Skeletal muscle satellite cell (primary cell): ENCODE results near the gene TSHZ2.
"Not testable (repeated sequence)": the region's sequence is repeated elsewhere in the genome, so short reads cannot be mapped to it uniquely, and the experiment has no call there.

Experiments
- H3K27me3 ChIP-seq: 2 replicates; pipeline ENCODE4 v1.7.0; 2013; ENCODE audit warnings: low read length; ENCODE audit not compliant: control insufficient read depth, insufficient read depth
- H3K36me3 ChIP-seq: 2 replicates; pipeline ENCODE4 v1.7.0; 2013; ENCODE audit warnings: mild to moderate bottlenecking, control low read depth, low read length; ENCODE audit not compliant: insufficient read depth
- H3K4me1 ChIP-seq: 2 replicates; pipeline ENCODE4 v1.7.0; 2013; ENCODE audit warnings: low read length; ENCODE audit not compliant: control insufficient read depth, insufficient read depth
- H3K4me2 ChIP-seq: 2 replicates; pipeline ENCODE4 v1.7.0; 2013; ENCODE audit warnings: mild to moderate bottlenecking, low read length
- H3K4me3 ChIP-seq: 2 replicates; pipeline ENCODE4 v1.7.0; 2013; ENCODE audit warnings: low read length
- H3K9ac ChIP-seq: 2 replicates; pipeline ENCODE4 v1.7.0; 2013; ENCODE audit warnings: mild to moderate bottlenecking, low read depth, low read length, moderate library complexity
- H3K9me3 ChIP-seq: replicated peaks from 2 replicates; pipeline ENCODE4 v1.7.0; 2013; ENCODE audit warnings: mild to moderate bottlenecking, control low read depth, low read length

TSHZ2 gene

GRCh38 chr20:53364646-53365045 is 392.5 kb downstream of the TSHZ2 start:
- Histone ChIP-seq H3K9me3 (no peaks in the 10 kb centered on the region), H3K4me1 (no peaks in the 10 kb centered on the region)

GRCh38 chr20:53365076-53365475 is 392.9 kb downstream of the TSHZ2 start:
- no peak overlapping the region for H3K9ac ChIP-seq
- H3K36me3 ChIP-seq = no peaks in the 10 kb centered on the region

More at GRCh38 chr20:53364646-53365045, 392.5 kb downstream of the TSHZ2 start:
- no peak overlapping the region for H3K4me3 ChIP-seq
- H3K9ac ChIP-seq = no peak overlapping the region
- no peak overlapping the region for H3K4me2 ChIP-seq
- H3K27me3 ChIP-seq = peaks cover 20% of the 10 kb centered on the region
- H3K36me3 ChIP-seq = no peaks in the 10 kb centered on the region

GRCh38 chr20:53365539-53366075 is 393.4 kb downstream of the TSHZ2 start:
- H3K9me3 ChIP-seq = no peaks in the 10 kb centered on the region
- no peak overlapping the region for H3K4me2 ChIP-seq
- peaks cover 20% of the 10 kb centered on the region for H3K27me3 ChIP-seq
- no peak overlapping the region for H3K4me3 ChIP-seq
- H3K9ac ChIP-seq = no peak overlapping the region
- no peaks in the 10 kb centered on the region for H3K4me1 ChIP-seq
- no peaks in the 10 kb centered on the region for H3K36me3 ChIP-seq

More at GRCh38 chr20:53365076-53365475, 392.9 kb downstream of the TSHZ2 start:
- no peaks in the 10 kb centered on the region for H3K9me3 ChIP-seq
- H3K4me1 ChIP-seq = no peaks in the 10 kb centered on the region
- no peak overlapping the region for H3K4me3 ChIP-seq
- peaks cover 20% of the 10 kb centered on the region for H3K27me3 ChIP-seq
- H3K4me2 ChIP-seq = no peak overlapping the region

- H3K9me3 ChIP-seq, H3K36me3 ChIP-seq, H3K4me3 ChIP-seq, H3K4me2 ChIP-seq, H3K9ac ChIP-seq, H3K4me1 ChIP-seq: not testable (repeated sequence)
- H3K27me3 ChIP-seq = peaks cover 20% of the 10 kb centered on the region
Observed at GRCh38 chr20:53366928-53367327, 394.8 kb downstream of the TSHZ2 start.

GRCh38 chr20:53369871-53370270 is 397.7 kb downstream of the TSHZ2 start:
- Histone ChIP-seq H3K4me3 (no peak overlapping the region), H3K27me3 (peaks cover 17% of the 10 kb centered on the region), H3K4me1 (no peaks in the 10 kb centered on the region), H3K9ac (no peak overlapping the region), H3K9me3 (no peaks in the 10 kb centered on the region), H3K36me3 (no peaks in the 10 kb centered on the region), H3K4me2 (no peak overlapping the region)

- Histone ChIP-seq H3K4me2 (no peak overlapping the region), H3K36me3 (no peaks in the 10 kb centered on the region), H3K27me3 (peaks cover 13% of the 10 kb centered on the region), H3K9me3 (no peaks in the 10 kb centered on the region), H3K9ac (no peak overlapping the region), H3K4me1 (no peaks in the 10 kb centered on the region), H3K4me3 (no peak overlapping the region)
Observed at GRCh38 chr20:53370345-53370961, 398.3 kb downstream of the TSHZ2 start.

DNA sequence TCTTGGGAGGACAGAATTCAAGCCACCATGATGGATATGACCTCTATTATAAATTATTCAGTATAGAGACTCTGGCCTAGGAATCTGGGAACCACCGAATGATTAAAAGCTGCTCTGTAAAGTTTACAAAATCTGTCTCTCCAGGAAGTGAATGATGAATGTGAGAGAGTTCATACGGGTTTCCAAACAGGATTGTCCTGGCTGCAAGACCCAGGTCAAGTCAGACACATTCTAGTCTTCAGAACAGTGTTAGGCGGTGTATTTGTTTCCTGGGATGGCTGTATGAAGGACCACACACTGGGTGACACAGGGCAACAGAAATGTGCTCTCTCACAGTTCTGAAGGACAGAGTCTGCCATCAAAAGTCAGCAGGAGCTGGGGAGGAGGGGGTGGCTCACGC is 399.1 kb downstream of the TSHZ2 start:
- Histone ChIP-seq H3K4me2 (no peak overlapping the region), H3K9me3 (no peaks in the 10 kb centered on the region), H3K9ac (no peak overlapping the region), H3K36me3 (no peaks in the 10 kb centered on the region), H3K4me3 (no peak overlapping the region), H3K4me1 (no peaks in the 10 kb centered on the region), H3K27me3 (peaks cover 6% of the 10 kb centered on the region)

GRCh38 chr20:53376021-53376420 is 403.9 kb downstream of the TSHZ2 start:
- Histone ChIP-seq H3K9me3 (no peaks in the 10 kb centered on the region), H3K4me3 (no peak overlapping the region), H3K4me1 (no peaks in the 10 kb centered on the region), H3K36me3 (no peaks in the 10 kb centered on the region), H3K4me2 (no peak overlapping the region), H3K9ac (no peak overlapping the region), H3K27me3 (no peaks in the 10 kb centered on the region)

GRCh38 chr20:53379014-53379832 is 407.1 kb downstream of the TSHZ2 start:
- H3K9me3 ChIP-seq = no peaks in the 10 kb centered on the region
- no peak overlapping the region for H3K4me3 ChIP-seq
- no peaks in the 10 kb centered on the region for H3K36me3 ChIP-seq
- no peaks in the 10 kb centered on the region for H3K27me3 ChIP-seq
- H3K4me2 ChIP-seq = no peak overlapping the region
- no peak overlapping the region for H3K9ac ChIP-seq
- no peaks in the 10 kb centered on the region for H3K4me1 ChIP-seq

DNA sequence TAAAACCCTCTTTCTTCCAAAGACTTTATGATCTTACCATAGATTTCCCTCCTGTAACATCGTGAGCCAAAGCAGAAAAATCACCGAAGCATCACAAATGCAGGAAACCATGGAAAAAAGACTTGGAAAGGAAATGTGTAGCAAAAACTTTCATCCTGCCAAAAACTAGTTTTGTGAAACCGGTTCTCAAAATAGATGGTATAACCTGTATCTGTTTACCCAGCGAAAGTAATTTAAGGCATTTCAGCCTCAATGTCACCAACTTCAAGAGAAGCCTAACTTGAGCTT is 407.6 kb downstream of the TSHZ2 start:
- H3K36me3 ChIP-seq = no peaks in the 10 kb centered on the region
- no peak overlapping the region for H3K4me2 ChIP-seq
- no peak overlapping the region for H3K9ac ChIP-seq
- no peaks in the 10 kb centered on the region for H3K4me1 ChIP-seq
- H3K4me3 ChIP-seq = no peak overlapping the region
- no peaks in the 10 kb centered on the region for H3K27me3 ChIP-seq
- no peaks in the 10 kb centered on the region for H3K9me3 ChIP-seq

- no peak overlapping the region for H3K4me3 ChIP-seq
- H3K36me3 ChIP-seq = no peaks in the 10 kb centered on the region
- no peaks in the 10 kb centered on the region for H3K9me3 ChIP-seq
- H3K4me2 ChIP-seq = no peak overlapping the region
- H3K9ac ChIP-seq = no peak overlapping the region
- no peaks in the 10 kb centered on the region for H3K4me1 ChIP-seq
- H3K27me3 ChIP-seq = no peaks in the 10 kb centered on the region
Observed at GRCh38 chr20:53381568-53382262, 409.6 kb downstream of the TSHZ2 start.
